PC-9 (cell line): ENCODE results near the gene OSTN. TPM values are rescaled to one million over a fixed set of nuclear protein-coding genes. Genes with fewer than 3 reads are reported as not detected.

ENCODE experiments used
- BruUV-seq: library from RNA; stranded (reverse); fragments of 400-500 nt; replicated peaks from 2 replicates; lab custom pipeline; 2021; lab: Mats Ljungman, UMichigan
- CTCF ChIA-PET: fragments of 300-600 bp; sonication (Branson Sonifier 250); formaldehyde crosslinking; loops from one replicate; lab custom pipeline; 2022; ENCODE audit warnings: antibody characterized with exemption; lab: Charles Lee
- POLR2A ChIA-PET: fragments of 300-600 bp; sonication (Branson Sonifier 250); formaldehyde crosslinking; loops from one replicate; lab custom pipeline; 2022; ENCODE audit warnings: antibody characterized with exemption; ENCODE audit not compliant: unreplicated experiment; lab: Charles Lee
- DNase-seq, 2 experiments: peaks; one replicate each; pipeline versions ENCODE4 v3.0.0 to v3.0.0-alpha.2; 2015 to 2022; ENCODE audit warnings: mixed read lengths in 1 of 2
- H2AFZ ChIP-seq: fragments of 200-600 bp; sonication (generic); 2 replicates; pipeline ENCODE4 v1.8.1; 2017; ENCODE audit warnings: antibody characterized with exemption
- H3F3A ChIP-seq: fragments of 200-600 bp; sonication (generic); 2 replicates; pipeline ENCODE4 v1.8.1; 2017; ENCODE audit warnings: antibody characterized with exemption, mild to moderate bottlenecking, low read depth; ENCODE audit not compliant: insufficient read depth
- H3K27ac ChIP-seq: fragments of 200-600 bp; sonication (generic); 2 replicates; pipeline ENCODE4 v1.6.1; 2016; ENCODE audit warnings: mixed run types
- H3K27me3 ChIP-seq: fragments of 200-600 bp; sonication (generic); 2 replicates; pipeline ENCODE4 v1.6.1; 2016; ENCODE audit warnings: low read depth, mixed run types; ENCODE audit not compliant: insufficient read depth
- H3K36me3 ChIP-seq: fragments of 200-600 bp; sonication (generic); 2 replicates; pipeline ENCODE4 v1.6.1; 2016; ENCODE audit warnings: low read depth, mixed run types
- H3K4me1 ChIP-seq: fragments of 200-600 bp; sonication (generic); replicated peaks from 2 replicates; pipeline ENCODE4 v1.6.1; 2016; ENCODE audit warnings: mixed run types; ENCODE audit not compliant: insufficient read depth
- H3K4me2 ChIP-seq: fragments of 200-600 bp; sonication (generic); 2 replicates; pipeline ENCODE4 v1.6.1; 2017; ENCODE audit warnings: mixed run types
- H3K4me3 ChIP-seq: fragments of 200-600 bp; sonication (generic); 2 replicates; pipeline ENCODE4 v1.6.1; 2016; ENCODE audit warnings: mixed run types
- H3K79me2 ChIP-seq: fragments of 200-600 bp; sonication (generic); 2 replicates; pipeline ENCODE4 v1.6.1; 2017; ENCODE audit warnings: low read depth, mixed run types
- H3K9me2 ChIP-seq: fragments of 200-600 bp; sonication (generic); 2 replicates; pipeline ENCODE4 v1.8.1; 2017; ENCODE audit warnings: mild to moderate bottlenecking; ENCODE audit not compliant: insufficient read depth
- H3K9me3 ChIP-seq: fragments of 200-600 bp; sonication (generic); 2 replicates; pipeline ENCODE4 v1.8.1; 2016; ENCODE audit warnings: low read depth; ENCODE audit not compliant: insufficient read depth
- H4K20me1 ChIP-seq: fragments of 200-600 bp; sonication (generic); 2 replicates; pipeline ENCODE4 v1.8.1; 2017; ENCODE audit not compliant: insufficient read depth
- EZH2 ChIP-seq: fragments of 200-600 bp; sonication (generic); IDR thresholded peaks from 2 replicates; pipeline ENCODE4 v1.8.0; 2017; ENCODE audit warnings: antibody characterized with exemption, low read depth
- intact Hi-C: fragments of 100-400 bp; cut with micrococcal nuclease; formaldehyde crosslinking; loops from one replicate; pipeline ENCODE4 v1.10.0; 2022; ENCODE audit not compliant: unreplicated experiment
- total RNA-seq: library from RNA; stranded (reverse); gene quantifications from 2 replicates; pipeline ENCODE4 v1.2.3, GENCODE V29; 2021
- TF ChIP-seq, protein P1 (sequence below): fragments of 200-600 bp; sonication (generic); conservative IDR thresholded peaks from 2 replicates; pipeline ENCODE4 v1.6.1; 2017; ENCODE audit warnings: mixed run types, antibody characterized with exemption, mild to moderate bottlenecking, moderate library complexity

Gene OSTN
- total RNA-seq, 1 experiment from 2014 or later: not detected

GRCh38 chr3:191246630-191247029 is 47.6 kb downstream of the OSTN start:
- H3K4me2 ChIP-seq: no peak overlapping the region
- H3K4me1 ChIP-seq: no peaks in the 10 kb centered on the region
- H4K20me1 ChIP-seq: no peaks in the 10 kb centered on the region
- POLR2A ChIA-PET: no interaction called here
- H3K4me3 ChIP-seq: no peak overlapping the region
- H3K9me2 ChIP-seq: no peaks in the 10 kb centered on the region
- BruUV-seq: no TSS peak
- H3K27ac ChIP-seq: no peak overlapping the region
- no peaks in the 10 kb centered on the region for H3K79me2 ChIP-seq
- peak; percentile 46 to 86 for DNase-seq
- H3K9me3 ChIP-seq: peaks cover 9% of the 10 kb centered on the region; the same call in 1 of the 2 replicates
- CTCF ChIA-PET: interaction anchor here (0.7 kb wide), 1 partner anchor 316 kb away, joined by 16 read pairs; no protein-coding TSS in a partner anchor
- no peaks in the 10 kb centered on the region for H3K36me3 ChIP-seq
- H2AFZ ChIP-seq: no peak overlapping the region
- H3F3A ChIP-seq: peaks cover 9% of the 10 kb centered on the region; the same call in 1 of the 2 replicates
- TF ChIP-seq, protein P1, sequence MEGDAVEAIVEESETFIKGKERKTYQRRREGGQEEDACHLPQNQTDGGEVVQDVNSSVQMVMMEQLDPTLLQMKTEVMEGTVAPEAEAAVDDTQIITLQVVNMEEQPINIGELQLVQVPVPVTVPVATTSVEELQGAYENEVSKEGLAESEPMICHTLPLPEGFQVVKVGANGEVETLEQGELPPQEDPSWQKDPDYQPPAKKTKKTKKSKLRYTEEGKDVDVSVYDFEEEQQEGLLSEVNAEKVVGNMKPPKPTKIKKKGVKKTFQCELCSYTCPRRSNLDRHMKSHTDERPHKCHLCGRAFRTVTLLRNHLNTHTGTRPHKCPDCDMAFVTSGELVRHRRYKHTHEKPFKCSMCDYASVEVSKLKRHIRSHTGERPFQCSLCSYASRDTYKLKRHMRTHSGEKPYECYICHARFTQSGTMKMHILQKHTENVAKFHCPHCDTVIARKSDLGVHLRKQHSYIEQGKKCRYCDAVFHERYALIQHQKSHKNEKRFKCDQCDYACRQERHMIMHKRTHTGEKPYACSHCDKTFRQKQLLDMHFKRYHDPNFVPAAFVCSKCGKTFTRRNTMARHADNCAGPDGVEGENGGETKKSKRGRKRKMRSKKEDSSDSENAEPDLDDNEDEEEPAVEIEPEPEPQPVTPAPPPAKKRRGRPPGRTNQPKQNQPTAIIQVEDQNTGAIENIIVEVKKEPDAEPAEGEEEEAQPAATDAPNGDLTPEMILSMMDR: no peak
- no peaks in the 10 kb centered on the region for H3K27me3 ChIP-seq
- intact Hi-C loops: loop anchor here (2.0 kb wide), 1 partner anchor 84 kb away; the partner anchor contains the start of gene UTS2B

DNA sequence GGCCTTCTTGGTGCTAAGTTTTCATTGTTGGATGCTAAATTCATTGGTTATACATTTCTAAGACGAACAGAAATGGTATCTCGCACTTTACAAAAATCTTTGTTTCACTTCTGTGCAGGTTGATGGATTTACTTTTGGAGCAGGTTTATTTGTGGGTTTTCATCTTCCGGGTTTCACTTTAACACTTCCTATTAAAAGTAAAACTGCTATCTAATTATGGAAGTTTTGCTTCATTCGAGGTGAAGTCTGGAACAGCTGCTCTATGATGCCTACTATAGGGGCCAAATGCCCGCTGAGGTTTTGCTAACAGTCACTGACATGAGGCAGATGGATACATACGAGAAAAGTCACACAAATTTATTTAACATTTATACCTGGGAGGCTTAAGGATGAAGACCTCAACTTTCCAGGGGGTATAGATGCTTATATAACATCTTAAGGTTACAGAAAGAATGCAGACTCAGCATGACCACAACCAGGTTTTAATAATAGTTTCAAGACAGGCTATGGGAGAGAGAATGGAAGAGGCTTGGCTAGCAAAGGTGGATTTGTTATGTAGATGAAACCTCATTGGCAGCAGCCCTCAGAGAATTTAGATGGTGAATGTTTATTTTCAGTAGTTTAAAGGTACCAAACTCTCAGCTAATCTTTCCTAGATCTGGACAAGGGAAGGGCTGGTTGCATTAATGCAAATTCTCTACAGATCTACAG is 54.2 kb downstream of the OSTN start:
- Histone ChIP-seq H3K79me2 (no peaks in the 10 kb centered on the region), H3K27me3 (no peaks in the 10 kb centered on the region), H3K4me1 (no peaks in the 10 kb centered on the region), H3K27ac (no peak overlapping the region), H3K36me3 (no peaks in the 10 kb centered on the region), H4K20me1 (no peaks in the 10 kb centered on the region), H3K4me3 (no peak overlapping the region), H3K9me2 (no peaks in the 10 kb centered on the region), H3F3A (no peaks in the 10 kb centered on the region), H3K4me2 (no peak overlapping the region), H3K9me3 (0 out of 2 replicates have a peak, but pooled peaks cover 9% of the 10 kb centered on the region), H2AFZ (no peak overlapping the region)
- CTCF ChIA-PET: no interaction called here
- no peak for TF ChIP-seq EZH2
- TF ChIP-seq, protein P1: no peak
- DNase-seq: no peak
- intact Hi-C loops: no loop called here
- POLR2A ChIA-PET: no interaction called here
- BruUV-seq: no TSS peak

GRCh38 chr3:191254098-191254873 is 55.2 kb downstream of the OSTN start:
- Histone ChIP-seq H4K20me1 (no peaks in the 10 kb centered on the region), H3K4me3 (no peak overlapping the region), H3K36me3 (no peaks in the 10 kb centered on the region), H3K27me3 (no peaks in the 10 kb centered on the region), H3K9me2 (no peaks in the 10 kb centered on the region), H3F3A (no peaks in the 10 kb centered on the region), H3K9me3 (0 out of 2 replicates have a peak, but pooled peaks cover 9% of the 10 kb centered on the region), H3K79me2 (no peaks in the 10 kb centered on the region), H2AFZ (no peak overlapping the region), H3K4me2 (no peak overlapping the region), H3K27ac (no peak overlapping the region), H3K4me1 (no peaks in the 10 kb centered on the region)
- CTCF ChIA-PET: no interaction called here
- no TSS peak for BruUV-seq
- intact Hi-C loops: no loop called here
- DNase-seq: no peak
- POLR2A ChIA-PET: no interaction called here
- no peak for TF ChIP-seq EZH2
- TF ChIP-seq, protein P1: no peak
